CD4-positive, alpha-beta T cell treated with Interferon alpha-2 for 1 hour (primary cell): ENCODE data around the gene SLC39A6.
"Not testable (repeated sequence)": the region's sequence is repeated elsewhere in the genome, so short reads cannot be mapped to it uniquely, and the experiment has no call there.

Experiments used
- DNase-seq, 2 donors: peaks; one replicate each; pipeline ENCODE4 v3.0.0-alpha.2; 2020 to 2022

Gene SLC39A6

GRCh38 chr18:36129300-36130038, at the start of gene SLC39A6, which contains the start of gene ELP2:
SLC39A6 (minus strand) TSS chr18:36129340; CDS start chr18:36127007, 2,333 bp downstream.
ELP2 (plus strand) TSS chr18:36129899; CDS start chr18:36129934, 35 bp downstream.
- DNase-seq: peak; percentile 93 to 96

DNA sequence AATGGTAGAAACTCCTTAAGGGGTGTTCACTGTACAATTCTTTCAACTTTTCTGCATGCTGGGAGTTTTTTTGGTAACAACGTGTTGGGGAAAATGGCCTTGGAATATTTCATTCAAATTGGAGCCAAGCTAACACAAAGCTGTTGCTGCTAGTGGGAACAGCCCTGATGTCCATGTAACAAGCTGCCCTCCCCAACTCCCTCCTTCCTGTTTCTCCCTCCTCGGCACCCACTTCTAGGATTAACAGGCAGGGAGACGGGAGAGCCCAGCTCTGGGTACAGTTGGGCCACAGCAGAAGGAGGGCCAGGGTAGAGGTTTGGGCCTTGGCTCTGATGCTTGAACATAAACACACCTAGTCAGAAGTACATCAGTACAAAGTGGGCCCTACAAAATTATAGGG, 48.8 kb upstream of the SLC39A6 start:
- DNase-seq: no peak

DNA sequence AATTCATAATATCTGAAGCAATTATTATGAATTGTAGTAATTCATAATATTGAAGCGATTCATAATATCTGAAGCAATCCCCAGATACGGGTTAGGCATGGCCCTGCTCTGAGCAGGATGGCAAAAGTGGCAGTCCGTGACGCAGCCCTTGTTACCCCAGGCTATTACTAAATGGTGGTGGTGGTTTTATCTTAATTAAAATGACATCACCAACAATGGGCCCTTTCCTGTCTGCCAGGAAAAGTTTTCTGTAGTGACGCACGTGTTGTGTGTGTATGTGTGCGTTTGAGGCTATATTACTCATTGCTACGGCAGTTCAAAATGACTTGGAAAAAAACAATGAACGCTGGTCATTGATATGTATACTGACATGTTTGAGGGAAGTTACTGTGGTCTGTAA, 47.6 kb upstream of the SLC39A6 start:
- no peak for DNase-seq

GRCh38 chr18:36176177-36176584, 47.0 kb upstream of the SLC39A6 start:
- no peak for DNase-seq

- DNase-seq: no peak
Observed at GRCh38 chr18:36175481-36175880, 46.3 kb upstream of the SLC39A6 start.

GRCh38 chr18:36169938-36170337, 40.8 kb upstream of the SLC39A6 start:
- no peak for DNase-seq

GRCh38 chr18:36168296-36168695, 39.2 kb upstream of the SLC39A6 start:
- not testable (repeated sequence) for DNase-seq

- DNase-seq: no peak
Observed at GRCh38 chr18:36167692-36168218, 38.6 kb upstream of the SLC39A6 start.

DNA sequence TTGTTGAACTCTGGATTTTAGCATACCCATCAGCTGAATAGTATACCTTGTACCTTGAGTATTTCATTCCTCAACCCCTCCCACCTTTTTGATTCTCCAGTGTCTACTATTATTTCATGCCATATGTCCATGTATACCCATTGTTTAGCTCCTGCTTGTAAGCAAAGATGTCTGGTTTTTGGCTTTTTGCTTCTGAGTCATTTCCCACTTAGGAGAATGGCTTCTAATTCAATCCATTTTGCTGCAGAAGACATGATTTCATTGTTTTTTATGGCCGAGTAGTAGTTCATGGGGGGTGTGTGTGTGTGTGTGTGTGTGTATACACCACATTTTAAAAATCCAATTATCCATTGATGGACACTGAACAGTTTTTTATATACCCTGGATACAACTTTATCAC, 33.8 kb upstream of the SLC39A6 start:
- DNase-seq: no peak

DNA sequence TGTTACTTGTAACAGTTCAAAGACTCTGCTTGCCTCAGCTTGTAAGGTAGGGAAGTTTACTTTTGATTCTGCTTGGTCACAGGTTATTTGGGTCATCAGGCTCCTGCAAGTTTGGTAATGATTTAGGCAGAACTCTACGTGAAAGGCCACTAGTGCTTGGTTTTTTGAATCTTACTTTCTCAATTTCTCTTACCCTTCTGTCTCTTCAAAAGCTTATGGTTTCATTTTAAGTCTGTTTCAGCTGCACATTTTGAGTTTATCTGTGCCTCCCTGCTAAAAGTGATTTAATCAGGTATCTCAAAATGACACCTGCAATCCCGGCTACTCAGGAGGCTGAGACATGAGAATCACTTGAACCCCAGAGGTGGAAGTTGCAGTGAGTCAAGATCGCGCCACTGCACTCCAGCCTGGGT, 31.8 kb upstream of the SLC39A6 start:
- no peak for DNase-seq

- no peak for DNase-seq
Observed at GRCh38 chr18:36158266-36158867, 29.2 kb upstream of the SLC39A6 start.

DNA sequence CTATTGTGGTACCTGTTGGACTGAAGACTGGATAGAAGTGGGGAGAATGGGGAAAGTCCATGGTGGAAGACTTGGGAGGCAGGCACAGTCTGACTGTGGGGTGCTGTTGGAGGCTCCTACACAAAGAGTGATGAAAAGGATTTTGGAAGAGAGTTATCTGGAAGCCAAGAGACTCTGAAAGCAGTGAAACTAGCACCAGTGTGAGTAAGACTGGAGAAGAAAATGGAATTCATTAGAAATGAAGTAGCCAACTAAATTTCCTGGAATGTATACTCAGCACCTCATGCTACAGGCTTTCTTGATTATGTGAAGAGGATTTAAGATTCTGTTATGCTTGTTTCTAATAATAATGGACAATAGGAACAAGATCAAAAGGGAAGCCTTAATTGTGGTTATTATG, 28.3 kb upstream of the SLC39A6 start:
- no peak for DNase-seq

DNA sequence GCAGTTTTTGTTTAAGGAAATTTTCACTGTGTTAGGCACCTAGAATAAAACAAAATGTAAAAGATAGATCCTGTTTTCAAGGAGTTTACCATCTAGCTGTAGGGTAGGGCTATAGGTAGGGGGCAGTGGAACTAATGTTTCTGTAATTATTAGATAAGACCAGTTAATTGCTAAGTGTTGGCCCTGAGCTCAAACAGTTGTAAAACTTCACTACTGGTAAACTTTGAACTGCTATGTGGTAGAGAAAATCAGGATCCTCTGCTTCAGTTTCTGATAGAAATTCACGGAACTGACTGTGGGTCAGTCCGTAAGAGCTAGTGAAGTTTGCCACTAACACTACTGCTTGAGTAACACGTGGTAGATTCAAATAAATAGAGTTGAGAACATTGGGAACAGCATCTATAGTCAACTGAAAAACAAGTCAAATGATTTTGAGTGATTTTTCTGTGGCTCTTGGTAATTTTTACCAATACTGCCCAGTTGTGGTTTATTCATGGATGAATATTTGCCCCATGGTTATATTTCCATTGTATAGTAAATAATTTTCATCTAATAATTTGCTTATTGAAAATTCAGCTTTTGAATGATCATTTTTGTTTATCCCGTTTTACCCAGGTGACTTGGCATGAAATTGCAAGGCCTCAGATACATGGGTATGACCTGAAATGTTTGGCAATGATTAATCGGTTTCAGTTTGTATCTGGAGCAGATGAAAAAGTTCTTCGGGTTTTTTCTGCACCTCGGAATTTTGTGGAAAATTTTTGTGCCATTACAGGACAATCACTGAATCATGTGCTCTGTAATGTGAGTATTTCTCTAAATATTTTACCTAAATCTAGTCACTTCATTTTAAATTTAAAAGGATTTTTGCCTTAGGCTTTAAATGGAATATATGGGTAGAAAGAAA, 27.0 kb upstream of the SLC39A6 start:
- DNase-seq: no peak

GRCh38 chr18:36153771-36154170, 24.6 kb upstream of the SLC39A6 start:
- no peak for DNase-seq

- no peak for DNase-seq
Observed at GRCh38 chr18:36153203-36153602, 24.1 kb upstream of the SLC39A6 start.

DNA sequence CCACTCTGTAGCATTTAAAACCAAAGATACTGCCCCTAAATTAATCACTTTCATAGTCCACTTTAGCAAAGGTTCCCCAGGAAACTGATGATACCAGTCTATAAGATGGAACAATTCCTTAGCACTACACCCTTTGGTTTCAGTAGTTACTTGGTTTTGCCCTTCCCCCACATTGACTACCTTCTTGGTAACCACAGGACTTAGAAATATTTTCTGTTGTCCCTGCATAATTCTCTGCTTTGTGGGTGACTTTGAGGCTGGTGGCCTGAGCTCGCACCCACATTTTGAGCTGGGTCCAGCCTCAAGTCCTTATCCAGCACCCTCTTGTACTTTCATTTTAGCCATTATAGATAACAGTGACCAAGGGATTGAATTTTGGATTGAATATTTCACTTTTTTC, 23.6 kb upstream of the SLC39A6 start:
- DNase-seq: no peak

DNA sequence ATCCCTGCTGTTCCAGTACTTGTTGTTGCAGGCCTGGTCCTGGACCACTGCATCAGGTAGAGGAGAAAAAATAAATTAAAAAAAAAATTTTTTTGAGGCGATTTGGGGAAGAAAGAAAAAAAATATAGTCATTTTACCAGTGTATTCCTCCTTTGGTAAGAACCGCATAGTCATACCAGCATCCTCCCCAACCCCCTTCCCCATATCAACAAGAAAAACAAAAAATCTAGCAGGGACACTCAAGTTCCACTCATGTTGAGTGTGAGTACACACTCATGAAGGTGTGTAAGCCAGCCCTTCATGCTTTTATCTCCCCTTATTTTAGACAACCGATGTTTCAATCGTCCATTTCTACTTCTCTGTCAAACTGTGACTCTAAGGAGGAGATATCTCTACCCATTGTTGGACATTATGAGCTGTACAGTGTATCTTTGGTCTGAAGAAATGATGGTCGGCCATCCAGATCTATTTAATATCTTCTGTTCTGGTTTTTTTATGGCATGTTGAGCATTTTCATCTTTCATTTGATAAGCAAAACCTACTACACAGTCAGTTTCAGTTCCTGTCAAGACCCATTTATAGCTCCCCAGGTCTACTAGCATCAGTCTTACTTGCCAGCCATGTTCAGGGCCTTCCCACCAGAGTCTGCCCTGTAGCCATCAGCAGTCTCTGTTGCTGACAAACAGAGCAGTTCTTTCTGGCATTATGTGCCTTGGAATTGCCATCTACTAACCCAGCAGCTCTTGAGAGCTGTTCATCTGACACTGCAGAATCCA, 20.6 kb upstream of the SLC39A6 start:
- no peak for DNase-seq

- DNase-seq: no peak
Observed at GRCh38 chr18:36143391-36143790, 14.3 kb upstream of the SLC39A6 start.

- no peak for DNase-seq
Observed at GRCh38 chr18:36142751-36143150, 13.6 kb upstream of the SLC39A6 start.

- no peak for DNase-seq
Observed at GRCh38 chr18:36141576-36141975, 12.4 kb upstream of the SLC39A6 start.

DNA sequence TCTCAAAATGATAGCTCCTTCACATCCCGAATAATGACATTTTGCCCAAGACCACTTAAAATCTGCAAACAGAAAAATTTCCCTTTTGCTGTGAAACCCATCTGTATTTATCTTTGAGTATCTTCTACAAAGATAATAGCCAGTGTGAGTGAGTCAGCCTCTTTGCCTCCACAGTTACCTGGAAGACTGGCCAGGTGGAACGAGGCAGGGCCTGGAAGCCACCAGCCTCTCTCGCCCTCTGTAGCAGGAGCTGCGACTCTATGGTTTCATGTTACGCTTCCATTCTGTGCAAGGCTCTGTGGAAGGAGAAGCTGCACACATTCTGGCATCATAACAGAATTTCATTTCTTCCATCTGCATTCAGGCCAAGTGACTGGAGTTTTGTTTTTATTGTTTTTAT, 10.1 kb upstream of the SLC39A6 start:
- DNase-seq: no peak

- DNase-seq: no peak
Observed at GRCh38 chr18:36135264-36135663, 6.1 kb upstream of the SLC39A6 start.
